NB4 (cell line): ENCODE data around the gene MRPS26.

Experiments used
- DNase-seq: peaks from one replicate; pipeline ENCODE4 v3.0.0; 2010; ENCODE audit warnings: low read depth
- H3K4me3 ChIP-seq: one replicate; pipeline ENCODE4 v1.5.1; 2011; ENCODE audit warnings: mild to moderate bottlenecking, low read depth, low read length, moderate library complexity
- CTCF ChIP-seq: IDR thresholded peaks from one replicate; pipeline ENCODE4 v1.5.1; 2012; ENCODE audit warnings: low read depth, low read length
- MAX ChIP-seq: IDR thresholded peaks from 2 replicates; pipeline ENCODE4 v1.6.1; 2011; ENCODE audit warnings: low read depth, low read length
- MYC ChIP-seq: IDR thresholded peaks from 2 replicates; pipeline ENCODE4 v1.6.1; 2011; ENCODE audit warnings: low read depth, low read length
- POLR2A ChIP-seq: IDR thresholded peaks from 2 replicates; pipeline ENCODE4 v1.6.1; 2011; ENCODE audit warnings: mild to moderate bottlenecking; ENCODE audit not compliant: insufficient read length; ENCODE audit errors: extremely low read depth

The MRPS26 gene

DNA sequence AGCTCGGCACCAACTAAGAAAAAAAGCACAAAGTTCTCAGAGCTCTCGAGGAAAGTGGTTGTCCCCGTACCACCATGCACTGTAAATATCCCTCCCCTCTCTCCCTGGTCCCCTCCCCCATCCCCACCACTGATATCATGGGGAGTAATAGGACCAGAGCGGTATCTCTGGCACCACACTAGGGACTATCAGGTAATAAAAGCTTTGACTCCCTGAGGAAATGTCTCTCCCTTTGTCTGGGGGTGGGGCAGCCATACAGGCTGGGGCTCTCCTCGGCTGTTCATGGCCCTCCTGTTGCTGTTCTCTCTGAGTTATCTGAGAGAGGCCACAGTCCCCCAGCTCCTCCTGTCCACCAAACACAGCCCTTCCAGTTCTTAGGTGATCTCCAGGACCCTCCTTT, 7.4 kb upstream of the MRPS26 start:
- no peak for DNase-seq
- H3K4me3 ChIP-seq: no peak overlapping the region
- TF ChIP-seq MAX (no peak), MYC (no peak), CTCF (no peak), POLR2A (no peak)

DNA sequence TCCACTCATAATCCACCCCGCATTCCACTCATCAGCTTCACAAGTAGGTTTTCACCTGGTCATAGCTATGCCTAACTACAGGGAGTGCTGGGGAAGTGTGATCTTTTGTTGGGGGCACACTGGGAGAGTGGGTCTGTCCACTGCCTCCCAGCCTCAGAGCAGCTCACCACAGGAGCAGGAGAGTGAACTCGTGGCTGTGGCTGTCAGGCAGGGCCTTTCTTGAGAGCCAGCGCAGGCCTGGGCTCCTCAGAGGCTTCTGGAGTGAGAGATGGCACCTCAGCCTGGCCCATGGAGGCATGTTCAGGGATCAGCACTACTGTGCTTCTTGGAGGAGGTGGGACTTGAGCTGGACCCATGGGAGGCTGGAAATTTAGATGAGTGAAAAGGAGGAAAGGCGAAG, 6.4 kb upstream of the MRPS26 start:
- DNase-seq: no peak
- TF ChIP-seq MYC: no peak
- TF ChIP-seq POLR2A: no peak
- TF ChIP-seq MAX: no peak
- TF ChIP-seq CTCF: no peak
- H3K4me3 ChIP-seq: no peak overlapping the region

DNA sequence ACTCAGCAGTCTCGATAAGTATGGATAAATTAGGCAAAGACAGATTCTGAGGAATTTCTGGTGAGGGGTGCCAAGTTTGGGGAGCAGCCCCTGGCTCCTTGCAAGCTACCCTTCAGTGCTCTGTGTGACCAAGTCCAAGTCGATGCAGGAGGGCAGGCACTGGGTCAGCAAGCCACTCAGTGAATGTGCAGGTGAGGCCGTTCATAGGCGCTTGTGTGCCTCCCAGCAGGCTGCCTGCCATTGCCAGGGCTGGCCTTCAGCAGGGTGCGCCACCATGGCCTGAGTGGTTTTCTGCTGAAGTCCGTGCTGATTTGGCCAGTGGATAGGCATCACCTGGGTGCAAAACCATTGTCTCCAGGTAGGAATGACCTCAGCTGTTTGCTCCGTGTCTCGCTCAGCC, 5.8 kb upstream of the MRPS26 start:
- no peak for TF ChIP-seq POLR2A
- TF ChIP-seq MAX: no peak
- TF ChIP-seq MYC: no peak
- no peak for TF ChIP-seq CTCF
- DNase-seq: no peak
- H3K4me3 ChIP-seq: no peak overlapping the region

DNA sequence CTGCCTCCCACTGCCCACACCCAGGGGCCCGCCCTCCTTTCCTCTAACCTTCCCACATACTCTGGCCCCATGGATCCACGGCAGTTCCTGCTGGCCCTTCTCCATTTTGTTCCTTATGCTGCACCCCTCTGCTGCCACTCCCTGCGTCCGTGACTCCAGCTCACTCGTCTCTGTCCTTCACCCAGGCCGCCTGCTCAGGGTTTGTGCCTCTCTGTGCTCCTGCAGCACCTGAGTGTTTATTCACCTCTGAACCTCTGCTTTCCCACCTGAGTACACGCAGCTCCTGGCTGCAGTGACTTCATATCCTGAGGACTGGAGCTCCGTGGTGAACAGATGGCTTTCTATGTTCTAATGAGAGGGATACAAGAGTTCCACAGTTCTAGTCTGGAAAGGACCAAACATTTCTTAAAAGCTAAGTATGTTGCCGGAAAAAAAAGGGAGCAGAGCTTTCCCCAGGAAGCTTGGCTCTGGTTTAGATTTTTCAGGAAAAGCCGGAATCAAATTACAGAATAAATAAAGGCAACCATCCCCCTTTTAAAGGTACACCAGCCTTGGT, 3.9 kb upstream of the MRPS26 start:
- TF ChIP-seq CTCF (no peak), POLR2A (no peak), MYC (no peak), MAX (no peak)
- no peak overlapping the region for H3K4me3 ChIP-seq
- DNase-seq: no peak

- TF ChIP-seq MAX (no peak), MYC (no peak), CTCF (no peak), POLR2A (no peak)
- DNase-seq: no peak
- H3K4me3 ChIP-seq: no peak overlapping the region
Measured at GRCh38 chr20:3042625-3043024, 3.2 kb upstream of the MRPS26 start.

GRCh38 chr20:3043322-3043721, 2.5 kb upstream of the MRPS26 start, which contains the start of gene GNRH2:
TSS of gene GNRH2 (plus strand) at chr20:3043622. CDS start at chr20:3044415, 793 bp downstream.
- no peak for TF ChIP-seq CTCF
- no peak within 1 kb of the TSS for H3K4me3 ChIP-seq
- DNase-seq: no peak
